Effector CD4-positive, alpha-beta T cell (primary cell): ENCODE data around the gene NET1.

Experiments
- DNase-seq: peaks from one replicate; pipeline ENCODE4 v3.0.0-alpha.2; 2020

Gene NET1

DNA sequence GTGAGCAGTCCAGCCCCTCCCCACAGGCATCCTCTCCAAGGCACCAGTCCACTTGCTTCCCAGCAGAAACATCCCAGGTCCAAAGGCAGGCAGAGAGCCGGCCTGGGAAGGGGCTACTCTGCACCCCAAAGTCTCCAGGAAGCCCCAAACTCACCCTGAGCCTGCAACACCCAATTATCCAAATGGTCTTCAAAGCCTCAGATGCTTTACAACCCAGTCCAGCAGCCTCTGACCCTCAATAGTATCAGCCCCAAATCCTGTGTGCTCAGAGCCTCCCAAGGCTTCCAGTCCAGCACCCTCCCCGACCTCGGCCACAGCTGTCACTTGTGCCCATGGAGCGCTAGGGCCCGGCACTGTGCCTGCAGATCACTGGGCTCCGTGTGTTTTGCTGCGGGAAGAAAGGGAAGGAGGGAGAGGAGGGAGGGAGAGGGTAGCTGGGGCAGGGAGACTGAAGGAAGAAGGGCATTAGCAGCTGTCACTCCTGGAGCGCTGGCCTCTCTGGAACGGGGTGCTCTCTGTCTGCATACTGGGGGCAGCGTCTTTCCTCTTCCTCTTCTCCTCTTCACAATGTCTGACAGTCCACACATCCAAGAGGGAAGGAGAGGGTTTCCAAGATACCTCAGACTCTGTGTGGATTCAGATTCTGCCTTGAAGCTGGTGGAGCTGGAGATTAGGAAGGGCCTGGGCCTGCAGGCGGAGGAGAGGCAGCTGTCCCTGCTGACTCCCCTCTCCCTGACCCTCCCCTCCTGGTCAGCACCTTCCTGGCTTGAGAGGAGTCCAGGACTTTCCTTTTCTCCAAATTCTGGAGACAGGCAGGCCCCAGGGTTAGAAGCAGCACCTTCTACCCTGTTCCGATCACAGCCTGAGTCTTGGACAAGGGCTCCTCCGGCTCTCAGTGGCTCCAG is 73.8 kb downstream of the NET1 start:
- DNase-seq = no peak

DNA sequence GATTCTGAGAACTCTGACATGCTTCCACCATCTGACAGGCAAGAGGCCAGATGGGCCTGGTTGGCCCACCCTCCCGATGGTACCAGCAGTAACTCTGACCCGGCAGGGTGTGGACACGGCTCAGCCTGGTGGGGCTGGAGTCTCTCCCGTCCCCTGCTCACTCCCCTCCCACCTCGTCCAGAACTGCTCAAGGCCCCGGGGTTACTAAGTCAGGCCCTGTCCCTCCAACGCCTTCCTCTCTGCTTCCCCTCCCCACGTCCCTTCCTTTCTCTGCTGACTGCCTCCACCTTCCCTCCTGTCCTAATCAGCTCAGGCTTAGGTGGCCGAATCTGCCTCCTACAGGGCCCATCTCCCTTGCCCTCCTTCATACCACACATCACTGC is 74.5 kb downstream of the NET1 start:
- no peak for DNase-seq

GRCh38 chr10:5488272-5489161 is 76.2 kb downstream of the NET1 start:
- no peak for DNase-seq

GRCh38 chr10:5490032-5490431 is 77.7 kb downstream of the NET1 start:
- DNase-seq = no peak

GRCh38 chr10:5490698-5491464 is 78.5 kb downstream of the NET1 start:
- DNase-seq = no peak

- no peak for DNase-seq
Observed at GRCh38 chr10:5491477-5491876, 79.1 kb downstream of the NET1 start.

GRCh38 chr10:5492322-5492855 is 80.0 kb downstream of the NET1 start:
- no peak for DNase-seq

- DNase-seq = no peak
Observed at GRCh38 chr10:5492929-5493576, 80.7 kb downstream of the NET1 start.

DNA sequence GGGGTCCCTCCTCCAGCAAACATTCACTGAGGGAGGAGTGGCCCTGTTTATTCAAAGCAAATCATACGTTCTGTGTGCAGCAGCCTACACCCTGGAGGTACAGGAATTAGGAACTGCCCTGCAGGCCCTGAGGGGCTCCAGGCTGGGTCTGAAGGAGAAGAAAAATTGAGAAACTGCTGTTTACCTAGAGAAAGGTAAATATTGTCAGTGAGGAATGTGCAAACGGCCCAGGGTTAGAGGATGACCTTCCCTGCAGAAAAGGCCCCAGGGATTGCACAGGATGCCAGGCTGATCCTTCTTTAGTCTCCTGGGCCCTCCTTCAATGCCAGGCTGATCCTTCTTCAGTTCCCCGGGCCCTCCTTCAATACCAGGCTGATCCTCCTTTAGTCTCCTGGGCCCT is 81.3 kb downstream of the NET1 start:
- DNase-seq = no peak

GRCh38 chr10:5494611-5495010 is 82.3 kb downstream of the NET1 start:
- DNase-seq = no peak

GRCh38 chr10:5496261-5497250 is 84.2 kb downstream of the NET1 start:
- DNase-seq = no peak

DNA sequence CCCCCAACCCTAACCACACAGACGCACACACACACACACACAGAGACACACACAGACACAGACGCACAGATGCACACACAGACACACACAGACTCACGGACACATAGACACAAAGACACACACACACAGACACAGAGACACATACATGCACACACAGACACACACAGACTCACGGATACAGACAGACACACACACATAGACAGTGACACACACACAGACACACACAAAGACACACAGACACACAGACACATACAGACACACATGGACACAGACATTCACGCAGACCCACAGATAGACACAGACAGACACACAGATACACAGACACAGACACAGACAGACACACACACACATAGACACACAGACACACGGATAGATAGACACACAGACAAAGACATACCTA is 84.9 kb downstream of the NET1 start:
- DNase-seq = no peak

DNA sequence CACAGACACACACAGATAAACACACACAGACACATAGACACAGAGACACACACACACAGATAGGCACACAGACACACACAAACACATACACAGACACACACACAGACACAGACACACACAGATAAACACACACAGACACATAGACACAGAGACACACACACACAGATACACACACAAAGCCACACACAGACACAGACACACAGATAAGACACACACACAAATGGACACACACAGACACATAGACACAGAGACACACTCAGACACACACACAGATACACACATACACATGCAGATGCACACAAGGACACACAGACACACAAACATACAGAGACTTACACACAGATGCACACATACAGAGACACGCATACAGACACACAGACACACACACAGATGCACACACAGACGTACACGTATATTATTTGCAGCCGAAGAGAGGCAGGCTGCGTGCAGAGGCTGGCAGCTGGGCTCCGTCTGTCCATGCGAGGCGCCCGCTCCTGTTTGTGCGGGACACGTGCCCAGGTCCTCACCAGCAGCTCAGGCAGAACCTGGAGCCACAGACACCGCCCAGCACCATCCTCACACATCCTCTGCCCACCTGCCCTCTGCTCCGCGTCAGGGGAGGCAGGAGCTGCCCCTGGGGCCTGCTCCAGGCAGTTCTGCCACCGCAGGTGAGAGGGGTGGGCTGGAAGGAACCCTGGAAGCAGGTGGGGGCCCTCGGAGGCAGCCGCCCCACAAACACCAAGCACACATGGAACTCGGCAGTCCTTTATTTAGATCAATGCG is 85.8 kb downstream of the NET1 start:
- DNase-seq = no peak

DNA sequence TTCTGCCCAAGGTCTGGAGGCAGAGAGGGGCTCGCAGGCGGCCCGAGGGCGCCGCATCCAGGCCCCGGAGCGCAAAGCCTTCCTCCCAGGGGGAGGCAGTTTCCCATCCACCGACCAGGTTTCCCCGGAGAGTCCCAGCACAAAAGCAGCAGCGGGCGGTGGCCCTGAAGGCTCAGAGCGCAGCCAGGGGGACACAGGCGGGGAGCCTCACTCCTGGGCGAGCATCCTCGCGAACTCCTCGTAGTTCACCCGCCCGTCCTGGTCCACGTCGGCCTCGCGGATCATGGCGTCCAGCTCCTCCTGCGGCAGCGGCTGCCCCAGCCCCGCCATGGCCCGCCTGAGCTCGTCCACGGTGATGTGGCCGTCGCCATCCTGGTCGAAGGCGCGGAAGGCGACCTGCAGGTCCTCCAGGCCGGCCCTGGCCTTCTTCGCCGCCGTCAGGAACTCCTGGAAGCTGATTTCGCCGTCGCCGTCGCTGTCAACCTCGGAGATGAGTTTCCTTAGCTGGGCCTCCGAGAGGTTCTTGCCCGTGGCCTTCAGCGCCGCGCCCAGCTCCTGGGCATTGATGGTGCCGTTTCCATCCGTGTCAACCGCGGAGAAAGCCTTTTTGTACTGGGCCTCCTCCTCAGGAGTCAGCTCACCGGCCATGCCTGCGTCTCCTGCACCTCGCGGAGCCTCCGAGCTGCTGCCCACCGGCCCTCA is 86.6 kb downstream of the NET1 start:
- no peak for DNase-seq

- DNase-seq = no peak
Observed at GRCh38 chr10:5499493-5500140, 87.3 kb downstream of the NET1 start, which contains the start of gene CALML5. TSS of gene CALML5 (minus strand) at chr10:5499570. CDS start at chr10:5499438, 132 bp downstream.

- DNase-seq = no peak
Observed at GRCh38 chr10:5500162-5500670, 87.9 kb downstream of the NET1 start.

DNA sequence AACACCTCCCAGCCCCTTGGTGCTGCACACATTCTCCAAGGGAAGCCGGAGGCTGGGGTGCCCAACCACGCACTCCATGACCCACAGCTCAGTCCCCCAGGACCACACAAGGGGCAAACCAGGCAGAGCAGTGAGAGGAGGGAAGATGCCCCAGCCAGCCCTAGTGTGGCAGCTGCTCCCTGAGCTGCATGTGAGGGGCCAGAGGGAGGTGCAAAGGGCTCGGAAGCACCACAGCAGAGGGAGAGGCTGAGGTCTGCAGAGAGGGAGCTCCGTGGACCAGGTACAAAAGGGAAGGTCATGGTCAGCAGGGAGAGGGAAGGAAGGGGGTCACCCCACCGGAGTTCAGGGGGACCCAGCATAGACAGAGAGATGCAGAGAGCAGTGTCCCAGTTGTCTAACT is 88.6 kb downstream of the NET1 start:
- no peak for DNase-seq

- DNase-seq = no peak
Observed at GRCh38 chr10:5502061-5502521, 89.7 kb downstream of the NET1 start.
